Lower leg skin (tissue), 3 donors: ENCODE results near the gene SLC6A5.

ENCODE experiments used
- POLR2A ChIP-seq, 2 donors: fragments of 450-650 bp; IDR thresholded peaks; one replicate each; pipeline ENCODE4 v1.6.1; 2016 to 2017; ENCODE audit warnings: antibody characterized with exemption in 2 of 2, mild to moderate bottlenecking in 1 of 2, moderate library complexity in 1 of 2
- TF ChIP-seq, protein P1 (sequence below), 3 donors: fragments of 450-650 bp; IDR thresholded peaks; one replicate each; pipeline ENCODE4 v1.5.1; 2016; ENCODE audit warnings: antibody characterized with exemption in 3 of 3, mild to moderate bottlenecking in 3 of 3, moderate library complexity in 2 of 3

- TF ChIP-seq, protein P1, sequence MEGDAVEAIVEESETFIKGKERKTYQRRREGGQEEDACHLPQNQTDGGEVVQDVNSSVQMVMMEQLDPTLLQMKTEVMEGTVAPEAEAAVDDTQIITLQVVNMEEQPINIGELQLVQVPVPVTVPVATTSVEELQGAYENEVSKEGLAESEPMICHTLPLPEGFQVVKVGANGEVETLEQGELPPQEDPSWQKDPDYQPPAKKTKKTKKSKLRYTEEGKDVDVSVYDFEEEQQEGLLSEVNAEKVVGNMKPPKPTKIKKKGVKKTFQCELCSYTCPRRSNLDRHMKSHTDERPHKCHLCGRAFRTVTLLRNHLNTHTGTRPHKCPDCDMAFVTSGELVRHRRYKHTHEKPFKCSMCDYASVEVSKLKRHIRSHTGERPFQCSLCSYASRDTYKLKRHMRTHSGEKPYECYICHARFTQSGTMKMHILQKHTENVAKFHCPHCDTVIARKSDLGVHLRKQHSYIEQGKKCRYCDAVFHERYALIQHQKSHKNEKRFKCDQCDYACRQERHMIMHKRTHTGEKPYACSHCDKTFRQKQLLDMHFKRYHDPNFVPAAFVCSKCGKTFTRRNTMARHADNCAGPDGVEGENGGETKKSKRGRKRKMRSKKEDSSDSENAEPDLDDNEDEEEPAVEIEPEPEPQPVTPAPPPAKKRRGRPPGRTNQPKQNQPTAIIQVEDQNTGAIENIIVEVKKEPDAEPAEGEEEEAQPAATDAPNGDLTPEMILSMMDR (IDR thresholded peaks at IDR 0.05), result no peak
- no peak for TF ChIP-seq POLR2A (IDR thresholded peaks at IDR 0.05)
Measured at GRCh38 chr11:20658135-20658534, 58.7 kb downstream of the SLC6A5 start.
